ENCODE measurements around the gene BAG1.

BAG1 gene

DNA sequence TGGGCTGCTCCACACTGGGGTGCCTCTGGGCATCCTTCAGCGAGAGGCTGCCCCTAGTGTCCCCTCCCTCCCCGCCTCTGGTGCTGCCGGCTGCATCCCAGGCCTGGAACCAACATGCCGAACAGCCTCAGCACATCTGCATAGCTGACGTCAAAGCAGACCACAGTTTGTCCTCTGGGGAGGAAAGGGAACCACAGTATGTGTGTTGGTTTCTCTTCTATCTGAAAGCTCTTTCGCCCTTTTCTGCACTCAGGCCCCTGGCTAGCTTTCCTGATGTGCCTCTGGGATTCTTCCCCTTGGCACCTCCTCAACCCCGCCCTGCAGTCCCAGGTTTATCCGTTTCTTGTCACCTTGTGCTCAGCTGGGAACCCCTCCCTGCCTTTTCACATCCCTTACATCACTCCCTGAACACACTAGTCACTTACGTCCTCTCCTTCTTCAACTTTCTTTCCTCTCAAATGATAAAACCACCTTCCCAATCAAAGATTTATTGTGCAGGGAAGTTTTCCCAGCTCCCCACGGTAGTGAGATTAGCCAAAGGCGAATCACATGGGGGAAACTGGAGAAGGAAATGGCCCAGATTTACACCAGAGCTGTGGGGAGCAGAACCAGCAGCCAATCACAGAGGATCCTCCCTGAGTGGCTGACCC, 61.8 kb downstream of the BAG1 start:
- DNase-seq (ENCODE audit: insufficient read length, low spot score) = peak; percentile 25
- 0 out of 2 replicates have a peak, but pooled peaks have one; percentile 4 for TF ChIP-seq SPI1 (IDR thresholded peaks at IDR 0.05; ENCODE audit: low read depth, low read length)
- peak; percentile 97 for TF ChIP-seq POU2F2 (IDR thresholded peaks at IDR 0.05; ENCODE audit: low read depth, low read length)
- no peak for TF ChIP-seq POLR2AphosphoS5 (IDR thresholded peaks at IDR 0.05; ENCODE audit: low read depth, low read length)
- peak; percentile 96 for FAIRE-seq
